ENCODE measurements around the gene APC2.
"Not testable (repeated sequence)": the region's sequence is repeated elsewhere in the genome, so short reads cannot be mapped to it uniquely, and the experiment has no call there.

APC2 gene

DNA sequence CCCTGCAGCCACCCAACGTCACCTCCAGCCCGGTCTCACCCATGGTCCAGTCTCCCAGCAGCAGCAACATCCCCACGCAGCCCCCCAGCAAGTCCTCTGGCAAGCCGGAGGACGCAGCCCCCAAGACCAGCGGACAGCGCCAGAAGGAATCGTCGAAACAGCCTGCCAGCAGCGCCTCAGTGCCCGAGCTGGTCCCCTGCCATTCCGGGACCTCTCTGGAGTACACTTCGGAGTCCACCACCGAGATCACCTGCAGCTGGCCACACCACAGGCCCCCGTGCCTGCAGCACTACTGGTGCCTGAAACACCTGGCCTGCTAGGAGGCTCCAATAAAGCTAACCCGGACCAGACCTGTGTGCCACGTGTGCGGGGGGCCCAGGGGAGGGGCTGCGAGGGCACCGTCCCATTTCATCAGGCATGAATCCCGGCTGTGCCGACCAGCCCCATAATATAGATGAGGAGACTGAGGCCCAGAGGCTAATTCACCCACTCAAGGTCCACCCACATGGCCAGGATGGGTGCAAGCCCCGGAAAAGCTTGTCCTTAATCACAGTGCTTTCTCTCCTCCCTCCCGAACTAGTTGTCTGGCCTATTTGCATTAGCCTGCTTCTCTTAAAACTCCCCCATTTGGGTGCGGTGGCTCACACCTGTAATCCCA is 47.8 kb downstream of the APC2 start:
- no peak for DNase-seq (ENCODE audit: low spot score)

DNA sequence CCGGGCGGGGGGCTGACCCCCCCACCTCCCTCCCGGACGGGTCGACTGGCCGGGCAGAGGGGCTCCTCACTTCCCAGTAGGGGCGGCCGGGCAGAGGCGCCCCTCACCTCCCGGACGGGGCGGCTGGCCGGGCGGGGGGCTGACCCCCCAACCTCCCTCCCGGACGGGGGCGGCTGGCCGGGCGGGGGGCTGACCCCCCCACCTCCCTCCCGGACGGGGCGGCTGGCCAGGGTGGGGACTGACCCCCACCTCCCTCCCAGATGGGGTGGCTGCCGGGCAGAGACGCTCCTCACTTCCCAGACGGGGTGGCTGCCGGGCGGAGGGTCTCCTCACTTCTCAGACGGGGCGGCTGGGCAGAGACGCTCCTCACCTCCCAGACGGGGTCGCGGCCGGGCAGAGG is 49.3 kb downstream of the APC2 start:
- not testable (repeated sequence) for DNase-seq (ENCODE audit: low spot score)

DNA sequence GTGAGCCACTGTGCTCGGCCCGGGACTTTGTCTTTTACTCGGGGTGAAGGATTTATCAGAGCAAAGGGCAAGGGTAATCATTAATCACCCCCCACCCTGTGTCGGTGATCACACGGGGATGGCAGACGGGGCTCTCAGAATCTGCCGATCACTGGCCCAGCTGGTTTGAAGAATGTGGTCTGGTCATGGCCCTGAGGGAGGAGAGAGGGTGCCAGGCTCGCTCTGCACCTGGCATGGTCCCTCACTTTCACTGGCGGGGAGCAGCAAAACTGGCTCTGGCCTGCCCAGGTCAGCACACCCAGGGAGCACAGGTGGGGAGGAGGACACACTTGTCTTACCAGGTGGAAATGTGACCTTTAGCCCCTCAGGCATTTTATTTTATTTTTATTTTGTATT is 51.3 kb downstream of the APC2 start:
- no peak for DNase-seq (ENCODE audit: low spot score)

DNA sequence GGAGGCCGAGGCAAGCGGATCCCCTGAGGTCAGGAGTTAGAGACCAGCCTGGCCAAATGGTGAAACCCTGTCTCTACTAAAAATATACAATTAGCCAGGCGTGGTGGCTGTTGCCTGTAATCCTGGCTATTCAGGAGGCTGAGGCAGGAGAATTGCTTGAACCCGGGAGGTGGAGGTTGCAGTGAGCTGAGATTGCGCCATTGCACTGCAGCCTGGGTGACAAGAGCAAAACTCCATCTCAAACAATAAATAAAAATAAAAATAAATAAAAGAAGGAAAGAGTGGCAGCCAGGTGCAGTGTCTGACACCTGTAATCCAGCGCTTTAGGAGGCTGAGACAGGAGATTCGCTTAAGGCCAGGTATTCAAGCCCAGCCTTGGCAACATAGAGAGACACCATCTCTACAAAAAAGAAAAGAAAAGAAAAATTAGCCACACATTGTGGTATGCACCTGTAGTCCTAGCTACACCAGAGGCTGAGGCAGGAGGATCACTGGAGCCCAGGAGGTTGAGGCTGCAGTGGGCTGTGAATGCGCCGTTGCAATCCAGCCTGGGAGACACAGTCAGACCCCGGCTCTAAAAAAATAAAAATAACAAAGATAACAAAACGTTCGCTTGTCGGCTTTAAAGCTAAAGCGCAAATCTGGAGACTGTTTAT is 52.6 kb downstream of the APC2 start:
- DNase-seq (ENCODE audit: low spot score), result no peak

DNA sequence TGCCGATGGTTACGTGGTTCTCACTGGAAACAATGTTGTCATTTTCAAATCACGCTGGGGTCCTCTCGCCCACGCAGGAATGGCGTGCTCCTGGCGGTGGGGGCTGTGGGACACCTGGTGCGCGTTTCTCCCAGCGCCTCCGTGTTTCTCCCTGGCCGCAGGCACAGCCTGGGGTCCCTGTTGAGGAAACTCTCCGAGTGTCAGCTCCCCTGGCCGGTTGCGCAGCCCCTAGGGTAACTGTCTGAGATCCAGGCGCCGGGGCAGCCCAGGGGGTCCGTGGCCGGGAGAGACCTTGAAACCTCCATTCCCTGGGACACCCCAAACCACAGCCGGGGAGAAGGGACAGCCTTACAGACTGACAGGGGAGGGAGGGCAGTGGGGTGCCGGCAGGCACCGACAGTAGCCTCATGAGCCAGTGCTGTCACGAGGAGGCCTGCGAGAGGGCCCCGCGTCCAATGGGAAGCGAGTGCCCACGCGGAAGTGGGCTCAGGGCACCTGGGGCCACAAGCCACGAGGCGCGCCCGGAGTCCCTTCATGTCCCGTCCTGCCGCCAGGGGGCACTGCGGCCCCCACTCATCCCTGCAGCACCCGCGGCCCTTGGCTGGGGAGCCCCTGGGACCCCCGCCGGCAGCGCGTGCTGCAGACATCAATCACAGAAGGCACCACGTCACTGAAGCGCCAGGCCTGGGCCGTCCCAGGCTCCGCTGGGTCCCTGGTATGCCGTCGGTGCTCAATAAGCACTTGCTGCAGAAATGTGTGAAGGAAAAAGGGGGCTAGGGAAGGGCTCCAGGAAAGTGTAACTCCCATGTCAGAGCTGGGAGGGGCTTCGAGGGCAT is 53.4 kb downstream of the APC2 start:
- no peak for DNase-seq (ENCODE audit: low spot score)

DNA sequence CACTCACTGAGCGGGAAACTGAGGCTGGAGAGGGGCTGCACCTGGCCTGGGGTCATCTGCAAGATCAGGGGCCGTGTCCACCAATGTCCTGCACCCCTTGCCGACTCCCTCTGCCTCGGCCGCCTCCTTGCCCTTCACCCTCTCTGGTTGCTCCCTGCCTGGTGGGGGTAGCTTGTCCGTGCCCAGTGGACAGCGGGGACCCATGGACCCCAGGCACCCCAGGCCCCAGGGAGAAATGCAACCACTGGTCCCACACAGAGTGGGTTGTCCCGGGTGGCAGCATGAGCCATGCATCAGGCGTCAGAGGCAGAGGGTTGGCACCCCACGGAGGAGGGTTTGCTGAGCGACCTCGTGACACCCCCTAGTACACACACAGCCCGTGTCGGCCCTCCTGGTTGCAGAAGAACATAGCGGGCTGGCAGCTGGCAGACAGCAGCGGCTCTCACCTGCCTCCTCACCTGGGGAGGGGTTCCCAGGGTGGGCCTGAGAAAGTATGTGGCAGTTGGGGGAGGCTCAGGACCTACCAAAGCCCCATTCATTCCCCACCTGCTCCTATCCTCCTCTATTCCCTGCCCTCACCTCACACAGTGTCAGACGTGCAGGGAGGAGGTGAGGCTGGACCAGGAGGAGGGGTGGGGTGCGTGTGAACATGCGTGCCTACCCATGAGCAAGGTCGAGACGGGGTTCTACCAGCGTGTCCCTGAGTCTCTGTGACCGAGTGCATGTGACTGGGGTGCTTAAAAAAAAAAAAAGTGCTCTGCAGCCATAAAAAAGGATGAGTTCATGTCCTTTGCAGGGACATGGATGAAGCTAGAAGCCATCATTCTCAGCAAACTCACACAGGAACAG is 54.2 kb downstream of the APC2 start:
- no peak for DNase-seq (ENCODE audit: low spot score)

DNA sequence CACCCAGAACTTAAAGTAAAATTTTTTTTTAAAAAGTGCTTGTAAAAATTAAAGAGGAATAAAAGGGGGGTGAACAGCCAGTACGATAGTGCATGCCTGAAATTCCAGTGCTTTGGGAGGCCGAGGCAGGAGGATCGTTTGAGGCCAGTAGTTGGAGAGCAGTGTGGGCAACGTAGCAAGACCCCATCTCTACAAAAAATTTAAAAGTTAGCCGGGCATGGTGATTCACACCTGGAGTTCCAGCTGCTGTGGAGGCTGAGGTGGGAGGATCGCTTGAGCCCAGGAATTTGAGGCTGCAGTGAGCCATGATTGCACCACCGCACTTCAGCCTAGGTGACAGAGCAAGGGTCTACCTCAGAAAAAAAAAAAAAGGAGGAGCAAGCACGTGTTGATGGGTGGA is 55.1 kb downstream of the APC2 start:
- DNase-seq (ENCODE audit: low spot score), result no peak

DNA sequence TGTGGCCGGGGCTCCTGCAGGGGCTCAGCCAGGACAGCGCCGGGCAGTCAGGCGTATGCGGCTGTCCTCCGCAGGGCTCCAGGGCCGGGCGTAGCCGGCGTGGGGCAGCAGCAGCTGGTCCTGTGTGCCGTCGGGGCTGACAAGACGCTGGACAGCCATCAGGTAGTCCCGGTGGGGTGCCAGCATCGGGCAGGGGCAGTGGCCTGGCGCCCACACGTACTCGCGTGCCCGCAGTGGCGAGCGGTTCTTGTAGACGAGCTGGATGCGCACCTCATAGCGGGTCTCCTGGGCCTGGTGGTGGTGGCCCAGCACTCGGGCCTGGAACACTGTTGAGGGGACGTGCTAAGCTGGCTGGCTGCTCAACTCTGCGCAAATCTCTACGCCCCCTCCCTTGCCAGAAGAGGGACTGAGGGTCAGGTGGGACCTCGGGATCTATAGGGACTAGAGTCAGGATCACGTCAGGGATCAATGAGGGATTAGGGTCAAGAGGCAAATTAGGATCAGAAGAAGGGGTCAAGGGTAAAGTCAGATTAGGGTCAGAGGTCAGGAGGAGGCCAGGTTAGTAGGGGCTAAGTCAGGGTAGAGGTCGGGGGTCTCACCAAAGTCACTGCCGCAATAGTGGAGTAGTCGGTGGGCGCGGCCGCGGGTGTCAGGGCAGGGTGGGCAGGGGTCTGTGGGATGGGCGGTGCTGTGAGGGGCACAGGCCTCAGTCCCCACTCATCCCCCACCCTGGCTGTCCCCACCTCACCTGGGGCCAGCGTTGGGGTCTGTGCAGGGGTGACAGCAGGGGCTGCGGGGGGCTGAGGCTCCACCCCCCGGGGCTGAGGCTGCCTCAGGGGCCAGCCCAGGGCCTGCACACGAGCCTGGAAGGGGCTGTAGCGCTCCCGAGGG is 56.3 kb downstream of the APC2 start:
- DNase-seq (ENCODE audit: low spot score), result no peak

DNA sequence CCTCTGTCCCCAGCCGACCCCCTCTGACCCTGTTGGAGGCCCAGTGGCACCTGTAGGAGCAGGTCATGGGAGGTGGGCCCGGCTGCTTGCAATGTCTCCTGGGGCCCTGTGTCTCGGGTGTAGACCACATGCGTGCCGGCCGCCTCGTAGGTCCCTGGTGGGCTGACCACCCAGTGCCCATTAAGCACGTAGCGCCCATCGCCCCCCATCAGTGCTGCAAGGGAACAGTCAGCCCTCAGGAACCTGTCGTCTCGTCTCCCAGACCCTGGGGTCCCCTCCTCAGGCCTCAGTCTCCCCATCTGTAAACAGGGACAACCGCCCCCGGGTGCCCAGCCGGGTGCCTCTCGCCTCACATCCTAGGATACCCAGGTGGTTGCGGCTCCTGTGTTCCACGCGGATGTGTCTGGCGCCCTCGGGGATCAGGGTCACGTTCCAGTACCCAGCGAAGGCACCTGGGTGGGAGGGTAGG is 57.3 kb downstream of the APC2 start:
- DNase-seq (ENCODE audit: low spot score), result no peak

DNA sequence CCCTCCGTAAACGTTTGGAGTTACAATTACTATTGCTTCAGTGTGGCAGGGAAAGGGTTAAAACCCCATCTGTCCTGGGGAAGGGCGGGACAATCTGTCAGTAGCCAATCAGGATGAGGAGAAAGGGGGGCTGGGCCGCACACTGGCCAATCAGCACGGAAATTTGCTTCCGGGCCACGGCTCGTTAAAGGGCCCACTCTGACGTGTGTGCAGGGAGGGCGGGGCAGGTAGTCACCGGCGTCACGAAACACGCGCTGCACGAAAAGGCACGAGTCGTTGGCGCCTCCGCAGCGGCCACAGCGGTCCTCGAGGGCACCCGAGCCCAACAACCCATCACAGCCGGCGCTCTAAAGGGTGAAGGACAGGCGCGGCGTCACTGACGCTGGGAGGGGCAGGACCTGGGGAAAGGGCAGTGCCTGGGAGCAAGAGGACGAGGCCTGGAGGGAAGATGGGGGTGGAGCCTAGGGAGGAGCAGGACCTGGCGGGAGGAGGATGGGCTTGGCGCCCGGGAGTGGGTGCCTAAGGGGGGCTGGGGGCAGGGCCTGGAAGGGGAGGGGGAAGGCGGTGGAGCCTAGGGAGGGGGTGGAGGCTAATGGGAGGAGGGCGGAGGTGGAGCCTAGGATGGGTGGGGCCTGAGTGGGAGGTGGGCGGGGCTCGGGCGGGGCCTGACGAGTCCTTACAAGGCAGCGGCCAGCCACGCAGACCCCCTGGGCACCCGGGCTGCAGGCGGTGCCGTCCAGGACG is 58.0 kb downstream of the APC2 start:
- DNase-seq (ENCODE audit: low spot score), result peak; percentile 88

DNA sequence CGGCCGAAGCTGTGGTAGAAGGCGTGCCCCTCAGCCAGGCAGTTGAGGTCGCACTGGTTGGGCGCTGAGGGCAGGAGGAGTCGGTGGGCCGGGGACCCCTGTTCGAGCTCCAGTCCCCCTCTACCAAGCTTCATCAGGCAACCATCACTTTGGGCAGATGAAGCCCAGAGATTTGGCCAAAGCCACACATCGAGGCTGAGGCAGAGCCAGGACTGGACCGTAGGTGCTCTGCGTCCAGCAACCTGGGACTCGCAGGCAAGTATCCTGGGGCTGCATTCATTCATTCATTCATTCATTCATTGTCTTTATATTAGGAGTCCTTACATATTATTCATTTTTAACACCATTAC is 58.6 kb downstream of the APC2 start:
- no peak for DNase-seq (ENCODE audit: low spot score)

DNA sequence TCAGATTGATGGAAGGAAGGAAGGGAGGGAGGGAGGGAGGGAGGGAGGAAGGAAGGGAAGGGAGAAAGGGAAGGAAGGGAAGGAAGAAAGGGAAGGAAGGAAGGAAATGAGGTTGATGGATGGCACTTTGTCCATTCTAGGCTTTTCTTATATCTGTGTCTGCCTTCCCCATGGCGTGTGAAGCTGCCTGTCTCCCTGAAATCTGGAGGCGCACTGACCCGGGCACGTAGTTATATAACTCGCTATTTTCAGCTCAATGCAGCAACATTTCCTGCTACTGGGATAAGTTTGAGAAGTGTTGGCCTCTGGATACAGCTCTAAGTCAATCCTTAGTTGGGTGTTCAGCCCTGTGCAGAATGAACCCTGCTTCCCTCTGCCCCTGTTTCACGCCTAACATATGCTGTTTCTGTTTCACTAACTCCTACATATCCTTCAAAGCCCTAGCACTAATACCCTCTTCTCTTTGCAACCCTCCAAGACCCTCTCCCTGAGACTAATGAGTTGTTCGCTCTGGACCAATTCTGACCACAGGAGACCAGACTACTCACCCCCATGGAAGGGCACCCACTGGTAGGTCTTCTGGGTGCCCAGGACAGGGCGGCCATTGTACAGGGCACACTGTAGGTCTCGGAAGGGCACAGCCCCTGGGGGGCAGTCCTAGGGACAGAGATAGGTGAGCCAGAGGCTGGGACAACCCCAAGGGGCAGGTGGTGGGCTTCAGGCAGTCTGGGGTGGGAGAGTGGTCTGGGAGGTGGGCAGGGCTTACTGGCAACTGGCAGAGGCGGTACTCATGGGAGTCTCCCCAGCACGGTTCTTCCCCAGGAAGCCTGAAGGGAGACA is 59.9 kb downstream of the APC2 start:
- no peak for DNase-seq (ENCODE audit: low spot score)

DNA sequence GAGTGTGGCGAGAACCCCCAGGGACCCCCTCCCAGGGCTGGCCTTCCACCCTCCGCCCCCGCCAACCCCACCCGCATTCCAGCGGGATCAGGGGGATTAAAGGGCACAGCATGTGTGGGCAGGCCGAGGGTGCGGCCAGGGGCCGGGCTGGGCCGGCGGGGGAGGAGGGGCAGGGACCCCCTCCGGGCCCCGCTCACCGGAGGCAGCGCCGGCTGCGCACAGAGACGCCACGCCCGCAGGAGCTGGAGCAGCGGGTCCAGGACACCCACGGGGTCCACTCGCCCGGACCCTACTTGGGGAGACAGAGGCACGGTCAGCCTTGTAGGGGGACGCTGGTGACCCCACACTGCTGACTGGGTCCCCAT is 60.5 kb downstream of the APC2 start:
- no peak for DNase-seq (ENCODE audit: low spot score)

DNA sequence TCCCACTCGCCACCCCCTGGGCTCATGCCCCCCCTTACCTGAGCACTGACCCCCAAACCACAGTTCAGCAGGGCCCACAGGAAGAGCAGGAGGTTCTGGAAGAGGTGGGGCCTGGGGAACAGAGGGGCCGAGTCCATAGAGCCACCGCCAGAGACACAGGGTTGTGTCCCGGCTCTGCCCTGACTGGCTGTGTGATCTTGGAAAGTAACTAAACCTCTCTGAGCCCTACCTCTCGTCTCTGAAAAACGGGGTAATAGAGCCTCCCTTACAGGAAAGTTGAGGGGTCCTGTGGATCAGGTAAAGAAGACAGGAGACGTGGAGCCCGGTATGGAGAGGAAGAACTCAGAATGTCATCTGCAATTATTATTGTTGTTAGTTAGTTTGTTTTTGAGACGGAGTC is 60.9 kb downstream of the APC2 start:
- DNase-seq (ENCODE audit: low spot score), result no peak

DNA sequence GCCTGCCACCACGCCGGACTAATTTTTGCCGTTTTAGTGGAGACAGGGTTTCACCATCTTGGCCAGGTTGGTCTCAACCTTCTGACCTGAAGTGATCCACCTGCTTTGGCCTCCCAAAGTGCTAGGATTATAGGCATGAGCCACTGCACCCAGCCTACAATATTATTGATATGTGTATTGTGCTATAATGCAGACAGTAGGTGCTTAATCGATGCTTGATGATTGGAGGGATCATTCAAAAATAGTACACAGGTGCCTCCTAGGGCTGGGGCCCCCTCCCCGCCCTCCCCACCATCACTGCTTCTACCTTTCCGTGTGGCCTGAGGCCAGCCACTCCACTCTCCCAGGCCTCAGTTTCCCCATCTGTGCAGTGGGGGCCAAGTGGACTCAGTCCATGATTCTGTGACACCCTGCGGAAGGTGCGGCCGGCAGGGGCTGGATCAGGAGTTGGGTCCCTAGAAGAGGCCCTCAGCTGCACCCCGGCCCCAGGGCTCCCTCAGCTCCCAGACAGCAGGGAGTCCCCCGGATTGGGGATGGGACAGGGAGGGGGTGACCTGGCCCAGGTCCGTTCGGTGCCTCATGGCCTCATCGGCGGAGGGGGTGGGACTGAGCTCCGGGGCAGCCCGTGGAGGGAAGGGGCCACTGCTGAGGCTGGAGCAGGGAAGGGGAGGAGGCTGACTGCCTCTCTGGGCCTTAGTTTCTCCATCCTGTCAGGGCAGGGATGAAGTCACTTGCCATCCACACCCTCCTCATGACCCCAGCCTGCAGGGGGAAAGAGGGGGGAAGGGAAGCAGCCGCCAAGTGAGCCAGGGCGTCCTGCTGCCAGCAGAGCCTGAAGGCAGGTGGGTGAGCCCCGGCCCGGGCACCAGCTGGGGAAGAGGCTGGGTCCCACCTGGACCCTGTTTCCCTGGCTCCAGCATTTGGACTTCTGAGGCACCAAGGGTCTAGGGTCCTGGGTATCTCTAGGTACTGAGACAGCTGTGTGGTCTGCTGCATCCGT is 61.7 kb downstream of the APC2 start:
- no peak for DNase-seq (ENCODE audit: low spot score)

DNA sequence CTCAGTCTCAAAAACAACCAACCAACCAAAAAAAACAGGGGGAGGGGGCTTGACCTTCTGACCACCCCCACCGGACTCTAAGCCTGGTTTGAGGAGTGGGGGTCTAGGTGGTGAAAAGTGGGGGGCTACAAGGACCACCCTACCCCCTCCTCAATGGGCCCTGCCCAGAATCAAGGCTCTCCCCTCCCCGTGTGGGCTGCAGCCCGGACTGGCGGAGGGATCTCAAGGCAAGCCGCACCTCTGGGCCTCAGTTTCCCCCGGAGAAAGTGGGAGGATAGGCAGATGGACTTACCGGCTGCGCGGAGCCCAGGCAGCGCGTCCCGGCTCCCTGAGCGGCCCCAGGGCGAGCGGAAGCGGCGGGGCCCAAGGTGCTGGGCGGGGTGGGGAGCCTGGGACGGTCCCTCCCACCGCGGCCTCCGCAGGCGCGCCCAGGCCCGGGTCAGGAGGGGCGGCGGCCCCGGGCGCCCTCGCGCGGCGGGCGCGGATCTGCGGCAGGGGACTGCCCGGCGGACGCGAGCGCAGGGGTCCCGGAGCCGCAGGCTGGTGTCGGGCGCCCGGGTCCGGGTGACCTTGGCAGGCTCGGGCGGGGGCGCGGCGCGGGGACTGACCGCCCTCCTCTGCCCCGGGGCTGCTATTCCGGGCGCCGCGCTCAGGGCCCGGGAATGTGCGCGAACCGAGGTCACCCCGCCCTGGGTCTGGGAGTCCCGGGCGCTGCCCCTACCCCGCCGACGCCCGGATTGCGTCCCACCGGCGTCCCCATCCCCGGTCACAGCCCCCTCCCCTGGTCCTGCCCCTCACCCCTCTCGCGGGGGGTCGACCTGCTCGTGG is 63.0 kb downstream of the APC2 start, which contains the start of gene ADAMTSL5:
ADAMTSL5 (minus strand) TSS at position 349 of the 828 bp plus-strand sequence. CDS start 2,076 bp downstream, outside the sequence.
- DNase-seq (ENCODE audit: low spot score), result no peak

All from kidney capillary endothelial cell (primary cell).